ENCODE data around the gene SGO2.

GRCh38 chr2:200477667-200478131 lies 48.3 kb upstream of the SGO2 start:
- TF ChIP-seq CTCF (tag by site-specific recombination; IDR thresholded peaks at IDR 0.05): no peak
- TF ChIP-seq KLF16 (tag by site-specific recombination; IDR thresholded peaks at IDR 0.05): no peak
- TF ChIP-seq ZNF274 (IDR thresholded peaks at IDR 0.05; ENCODE audit: low read length): no peak
- no peak for TF ChIP-seq ZNF274 (tag by site-specific recombination; IDR thresholded peaks at IDR 0.05; ENCODE audit: borderline replicate concordance)
- no peak for TF ChIP-seq PBX3 (CRISPR knock-in tag; IDR thresholded peaks at IDR 0.05)
- no peak for TF ChIP-seq ZNF513 (tag by site-specific recombination; IDR thresholded peaks at IDR 0.05)
- TF ChIP-seq GLI4 (tag by site-specific recombination; IDR thresholded peaks at IDR 0.05): no peak
